GM19025 (cell line): ENCODE measurements around the gene UBE2QL1.
"Not testable (repeated sequence)": the region's sequence is repeated elsewhere in the genome, so short reads cannot be mapped to it uniquely, and the experiment has no call there.

Source experiments
- ATAC-seq: cut with Tn5 transposase; IDR thresholded peaks from one replicate; pipeline ENCODE4 v1.9.1; 2021; ENCODE audit warnings: mild to moderate bottlenecking, low read depth, moderate library complexity; ENCODE audit not compliant: unreplicated experiment

Gene UBE2QL1

DNA sequence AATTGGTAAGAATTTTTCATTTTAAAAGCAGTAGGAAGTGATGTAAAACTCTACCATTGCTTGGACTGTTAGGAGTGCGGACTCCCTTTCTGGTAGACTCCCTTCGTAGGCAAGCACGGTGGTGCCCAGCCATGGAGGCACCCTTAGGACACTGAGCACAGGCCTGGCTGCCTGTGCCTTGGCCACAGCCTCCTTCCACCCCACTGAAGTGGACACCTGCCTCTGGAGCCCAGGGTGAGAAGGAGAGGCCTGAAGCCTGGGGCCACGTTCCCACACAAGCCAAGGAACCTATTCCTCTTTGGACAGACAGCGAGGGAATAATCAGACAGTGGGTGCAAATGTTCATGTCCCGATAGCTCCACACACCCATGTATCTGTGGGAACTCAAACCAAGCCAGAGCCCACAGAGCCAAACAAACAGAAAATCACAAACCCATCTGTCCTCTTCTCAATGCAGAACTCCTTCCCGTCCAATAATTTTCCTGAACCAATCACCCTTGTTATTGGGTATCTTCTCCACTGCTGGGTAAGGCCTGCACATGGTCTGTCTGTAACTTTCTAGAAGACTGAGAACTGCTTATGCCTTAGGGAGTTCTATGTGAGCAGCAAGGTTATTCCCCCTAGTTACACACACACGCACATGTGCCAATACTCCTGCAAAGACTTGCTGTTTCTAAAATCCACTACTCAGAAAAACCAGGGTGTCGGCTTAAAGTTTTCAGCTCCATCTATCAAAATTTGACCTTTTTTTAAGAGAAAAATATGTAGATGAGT lies 45.2 kb downstream of the UBE2QL1 start:
- ATAC-seq, result peak; percentile 31

DNA sequence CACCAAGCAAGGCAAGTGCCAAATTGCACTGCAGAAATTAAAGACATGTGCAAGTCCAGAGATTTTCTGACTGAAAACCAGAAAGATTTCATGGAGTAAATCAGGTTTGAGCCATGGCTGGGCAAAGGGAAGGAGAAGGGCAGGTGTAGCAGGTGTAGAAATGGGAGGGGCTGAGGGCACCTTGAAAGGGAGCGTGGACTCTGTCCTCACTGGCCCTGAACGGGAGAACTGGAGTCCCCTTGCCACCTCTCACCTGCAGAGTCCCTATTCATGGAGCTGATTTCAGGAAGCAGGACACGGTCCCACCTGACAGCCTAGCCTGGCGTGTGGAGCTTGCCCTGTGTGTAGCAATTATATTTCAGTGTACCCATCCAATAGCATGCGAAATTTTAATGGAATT lies 46.3 kb downstream of the UBE2QL1 start:
- ATAC-seq, result no peak

DNA sequence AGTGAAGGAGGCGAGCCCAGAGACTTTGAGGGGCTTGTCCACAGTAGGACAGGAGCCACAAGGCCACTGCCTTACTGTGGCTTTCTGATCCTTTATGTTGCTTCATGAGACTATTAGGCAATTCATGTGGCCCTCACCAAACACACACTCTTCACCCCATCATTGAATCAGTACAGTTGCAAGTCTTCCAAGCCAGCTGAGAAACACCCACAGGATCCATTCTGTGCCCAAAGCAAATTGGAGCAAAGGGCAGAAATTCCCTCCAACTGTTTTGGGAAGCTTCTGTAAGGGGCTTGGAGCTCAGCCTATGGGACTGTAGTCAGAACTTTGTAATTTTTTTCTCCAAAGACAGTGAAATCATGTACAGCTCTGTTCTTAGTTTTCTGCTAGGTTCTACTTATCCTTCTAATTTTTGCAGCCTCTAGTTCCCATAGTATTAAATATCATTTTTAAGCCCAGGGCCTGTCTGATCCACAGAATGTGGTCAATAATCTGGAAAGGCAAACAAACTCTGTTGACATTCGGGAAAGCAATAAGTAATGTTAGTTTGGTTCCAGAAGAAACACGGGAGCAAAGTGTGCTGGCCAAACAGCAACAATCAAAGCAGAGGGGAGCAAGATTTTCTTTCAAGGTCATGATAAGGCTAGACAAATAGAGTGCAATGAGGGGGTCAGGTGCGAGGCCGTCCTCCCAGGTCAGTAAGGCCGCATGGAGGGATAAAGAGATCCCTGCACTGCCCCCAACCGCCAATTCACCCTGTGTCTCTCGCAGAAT lies 47.0 kb downstream of the UBE2QL1 start:
- ATAC-seq, result no peak

DNA sequence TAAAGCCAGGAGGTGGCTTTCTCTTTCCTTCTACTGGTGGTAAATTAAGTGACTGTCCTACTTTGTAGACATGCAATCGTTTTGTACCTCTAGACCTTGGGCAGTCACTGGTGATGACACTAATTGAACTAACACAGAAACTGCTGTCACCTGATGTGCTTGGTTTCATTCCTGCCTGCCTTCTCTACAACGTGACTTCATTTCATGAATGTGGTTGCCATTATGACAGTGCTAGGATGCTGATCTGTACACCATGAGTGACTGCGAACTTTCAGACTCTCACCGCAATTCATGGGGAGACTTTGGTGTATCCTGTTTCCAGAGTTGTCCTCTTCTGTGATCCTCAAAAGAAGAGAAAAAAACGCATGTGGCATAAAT lies 47.5 kb downstream of the UBE2QL1 start:
- peak; percentile 95 for ATAC-seq

DNA sequence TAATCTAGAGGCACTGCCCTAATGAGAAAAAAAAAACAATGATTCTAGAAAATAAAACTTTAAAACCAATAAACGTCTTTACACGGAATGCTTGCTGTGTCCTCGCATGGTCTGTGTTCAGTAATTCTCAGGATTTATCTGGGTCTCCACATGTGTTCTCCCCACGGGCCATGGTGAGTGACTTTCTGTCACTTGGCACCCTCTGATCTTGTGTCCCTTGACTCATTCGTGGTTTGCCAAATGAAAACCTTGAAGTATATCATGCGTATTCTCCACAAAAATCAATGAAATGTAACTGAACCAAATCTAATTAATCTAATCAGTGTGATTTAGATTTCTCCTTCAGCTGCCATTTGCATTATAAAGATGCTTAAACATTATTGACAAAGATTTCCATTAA lies 48.0 kb downstream of the UBE2QL1 start:
- ATAC-seq, result no peak

DNA sequence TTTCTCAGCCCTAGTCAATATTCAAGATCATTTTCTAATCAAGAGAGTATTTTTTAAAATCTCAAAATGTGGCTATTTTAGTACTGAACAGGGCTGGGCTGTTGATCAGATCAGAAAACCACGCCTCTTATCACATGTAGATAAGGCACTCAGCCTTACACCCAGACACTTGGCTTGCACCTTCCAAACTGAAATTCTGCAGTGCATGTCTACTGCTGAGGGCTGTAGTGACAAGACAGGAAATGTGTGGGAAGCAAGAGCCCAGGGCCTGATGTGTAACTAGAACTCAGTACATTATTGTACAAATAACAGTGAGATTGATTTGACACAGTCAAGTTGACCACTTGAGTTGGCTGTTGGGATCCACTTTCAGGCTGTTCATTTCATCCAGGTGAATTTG lies 48.6 kb downstream of the UBE2QL1 start:
- ATAC-seq, result no peak

DNA sequence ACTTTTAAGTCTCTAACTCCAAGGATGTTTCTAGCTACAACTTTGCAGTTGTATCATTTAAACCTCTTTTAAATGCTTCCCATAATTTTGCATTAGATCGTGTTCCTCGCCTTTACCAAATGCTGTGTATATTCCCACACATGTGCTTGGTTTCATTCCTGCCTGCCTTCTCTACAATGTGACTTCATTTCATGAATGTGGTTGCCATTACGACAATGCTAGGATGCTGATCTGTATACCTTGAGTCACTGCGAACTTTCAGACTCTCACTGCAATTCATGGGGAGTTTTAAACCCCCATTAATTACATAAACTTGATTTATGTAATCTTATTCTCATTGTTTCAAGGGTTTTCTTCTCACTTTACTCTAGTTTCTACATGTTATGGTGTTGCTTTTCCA lies 50.3 kb downstream of the UBE2QL1 start:
- ATAC-seq, result no peak

DNA sequence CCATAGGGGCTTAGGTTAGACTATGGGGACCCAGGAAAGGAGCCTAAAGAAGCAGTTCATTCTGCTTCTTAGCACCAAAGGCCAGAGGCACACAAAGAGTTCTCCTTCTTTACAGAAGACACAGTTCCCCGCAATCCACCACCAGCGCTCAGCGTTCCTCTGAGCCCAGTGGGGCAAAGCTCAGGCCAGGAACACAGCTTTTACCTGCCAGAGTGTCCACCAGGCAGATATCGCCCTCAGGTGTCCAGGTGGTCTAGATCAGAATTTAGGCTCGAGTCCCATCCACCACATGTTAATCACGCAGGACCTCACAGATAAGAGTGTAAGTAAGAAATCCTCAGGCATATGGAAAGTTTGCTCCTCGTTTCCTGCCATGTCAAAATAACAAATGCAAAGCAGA lies 53.0 kb downstream of the UBE2QL1 start:
- no peak for ATAC-seq

DNA sequence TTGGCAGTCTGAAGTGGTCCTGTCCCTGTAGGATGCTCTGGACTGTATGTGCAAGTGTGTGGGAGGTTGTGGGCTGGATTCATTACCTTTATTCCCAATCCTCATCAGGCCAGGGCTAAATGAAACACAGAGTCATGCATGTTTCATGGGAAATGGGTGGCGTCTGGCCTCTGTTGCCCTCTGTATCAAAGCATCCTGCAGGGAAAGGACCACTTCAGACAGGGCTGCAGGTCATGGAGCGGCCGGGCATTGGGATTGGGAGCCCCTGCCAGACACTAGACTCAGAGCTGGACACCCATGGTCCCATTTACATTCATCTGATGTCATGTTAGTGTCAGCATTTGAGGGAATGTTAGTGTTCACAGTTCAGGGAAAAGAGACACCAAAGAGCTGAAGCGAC lies 53.8 kb downstream of the UBE2QL1 start:
- no peak for ATAC-seq

DNA sequence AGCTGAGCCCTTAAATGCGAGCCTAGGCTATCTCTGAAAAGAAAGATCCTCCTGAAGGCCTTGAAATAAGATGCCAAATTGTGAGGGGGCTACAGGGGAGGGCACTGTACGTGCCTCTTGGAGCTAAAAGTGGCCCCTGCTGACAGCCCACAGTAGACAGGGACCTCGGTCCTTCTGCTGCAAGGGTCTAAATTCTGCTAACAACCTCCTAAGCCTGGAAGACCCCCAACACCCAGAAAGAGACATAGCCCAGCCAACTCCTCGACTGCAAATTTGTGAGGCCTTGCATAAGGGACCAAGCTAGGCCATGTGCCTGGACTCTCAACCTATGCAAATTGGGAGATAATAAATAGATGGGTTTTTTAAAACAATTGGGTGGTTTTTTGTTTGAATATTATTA lies 54.7 kb downstream of the UBE2QL1 start:
- ATAC-seq, result no peak

DNA sequence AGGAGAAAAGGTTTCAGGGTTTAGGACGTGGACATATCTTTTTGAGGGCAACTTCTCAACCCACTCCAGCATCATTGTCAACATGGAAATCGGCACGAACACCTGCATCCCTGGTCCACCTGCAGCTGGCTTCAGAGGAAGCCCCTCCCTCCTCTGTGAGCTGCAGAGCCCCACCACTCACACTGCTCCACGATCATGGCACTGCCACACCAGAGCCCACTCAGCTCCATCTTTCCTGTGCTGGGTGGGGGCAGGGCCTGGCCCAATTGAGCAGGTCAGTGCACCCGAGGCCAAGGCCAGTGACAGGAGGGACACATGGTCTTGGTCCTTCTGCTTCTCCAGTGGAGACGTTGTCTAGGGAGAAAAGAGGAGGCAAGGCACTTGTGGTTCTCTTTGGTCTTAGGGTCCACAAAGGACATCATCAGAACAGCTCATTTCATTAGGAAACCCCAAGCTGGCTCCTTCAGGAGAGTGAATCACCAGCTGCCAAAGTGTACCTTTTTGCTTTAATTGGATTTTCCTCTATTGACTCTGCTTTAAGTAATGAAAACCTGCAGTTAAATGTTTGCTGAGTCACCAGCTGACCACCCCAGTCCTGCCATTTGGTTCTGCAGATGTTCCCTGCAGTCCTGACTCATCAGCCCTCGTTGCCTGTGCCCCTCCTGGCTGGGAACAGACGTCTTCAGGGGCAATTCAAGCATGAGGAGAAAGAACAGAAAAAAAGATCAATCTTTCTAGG lies 56.2 kb downstream of the UBE2QL1 start:
- no peak for ATAC-seq

DNA sequence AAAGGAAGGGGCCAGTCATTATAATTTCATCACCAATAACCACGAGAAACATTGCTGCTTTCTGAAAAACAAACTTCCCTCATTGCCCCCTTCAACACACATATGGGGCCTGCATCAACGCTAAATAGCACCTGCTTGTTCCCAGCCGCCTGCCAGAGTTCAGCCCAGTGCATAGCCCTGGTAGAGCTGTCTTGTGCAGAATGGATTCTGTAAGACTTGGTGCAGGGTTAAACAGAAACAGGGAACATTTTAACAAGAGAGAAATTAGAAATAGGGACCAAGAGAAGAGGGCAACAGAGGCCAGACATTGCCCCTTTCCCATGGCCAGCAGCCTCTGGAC lies 56.7 kb downstream of the UBE2QL1 start:
- no peak for ATAC-seq

DNA sequence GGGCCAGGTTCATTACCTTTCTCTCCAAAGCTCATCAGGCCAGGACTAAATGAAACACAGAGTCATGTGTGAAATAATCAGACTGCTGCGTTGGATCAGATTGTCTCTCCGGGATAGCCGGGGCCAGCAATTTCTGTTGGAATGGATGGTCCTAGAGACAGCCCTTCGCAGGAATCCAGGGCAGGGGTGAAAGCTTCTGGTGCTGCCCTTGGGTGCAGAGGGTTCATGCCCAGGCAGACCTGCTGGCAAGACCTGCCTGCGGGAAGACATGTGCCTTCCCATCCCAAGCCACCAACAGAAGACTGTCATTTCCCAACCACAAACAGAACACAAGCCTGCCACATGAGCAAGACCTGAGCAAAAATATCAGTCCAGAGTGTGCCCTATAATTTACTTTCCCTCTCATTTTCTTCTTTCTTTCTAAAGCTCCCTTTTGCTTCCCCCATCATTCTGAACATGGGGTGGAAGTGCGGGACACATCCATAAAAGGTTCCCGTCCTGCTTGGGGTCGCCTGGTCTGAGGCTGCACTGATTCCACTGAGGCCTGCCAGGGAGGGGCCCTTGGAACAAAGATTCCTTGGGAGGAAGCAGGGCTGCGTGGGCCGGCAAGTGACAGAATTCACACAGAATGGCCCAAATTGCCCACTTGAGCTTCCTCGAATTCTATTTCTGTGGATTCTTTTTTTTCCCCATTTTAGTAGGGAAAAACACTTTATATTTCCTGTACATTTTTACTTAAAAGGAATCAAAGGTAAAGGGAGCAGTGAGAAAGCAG lies 57.3 kb downstream of the UBE2QL1 start:
- ATAC-seq, result no peak

DNA sequence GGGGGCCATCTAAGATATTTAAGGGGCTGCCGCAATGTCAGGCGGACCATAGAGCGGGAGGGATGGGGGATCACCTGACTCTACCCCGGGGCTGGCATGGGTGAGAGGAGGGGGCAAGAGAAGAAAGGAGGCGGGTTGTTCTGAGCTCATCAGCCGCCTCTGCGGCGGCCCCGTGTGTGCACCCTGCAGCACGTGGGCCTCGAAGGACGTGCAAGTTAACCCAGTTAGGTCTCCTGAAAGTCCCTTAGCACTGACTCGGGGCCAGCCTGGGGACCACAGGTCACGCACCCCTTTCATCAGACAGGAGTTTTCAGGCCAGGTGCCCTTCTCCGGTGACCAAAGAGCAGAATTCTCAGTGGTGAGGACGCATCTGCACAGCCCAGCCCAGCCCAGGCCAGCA lies 58.0 kb downstream of the UBE2QL1 start:
- no peak for ATAC-seq

DNA sequence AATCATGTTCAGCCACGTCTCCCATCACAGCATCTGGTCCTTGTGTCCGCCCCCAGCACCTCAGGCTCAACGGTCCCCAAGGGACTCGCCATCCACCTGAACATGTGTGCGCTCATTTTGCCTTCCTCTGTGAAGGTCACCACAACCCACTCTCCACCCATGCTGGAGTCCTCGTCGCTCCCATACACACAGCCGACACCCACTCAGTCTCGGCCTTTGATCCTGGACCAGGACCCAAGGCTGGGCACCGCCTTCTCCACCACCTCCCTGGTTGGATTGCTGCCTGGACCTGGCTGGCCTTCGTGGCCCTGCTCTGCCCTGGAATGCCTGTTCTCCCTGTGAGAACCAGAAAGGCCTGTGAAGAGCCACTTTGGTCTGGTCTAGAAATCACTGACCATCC lies 60.3 kb downstream of the UBE2QL1 start:
- no peak for ATAC-seq

DNA sequence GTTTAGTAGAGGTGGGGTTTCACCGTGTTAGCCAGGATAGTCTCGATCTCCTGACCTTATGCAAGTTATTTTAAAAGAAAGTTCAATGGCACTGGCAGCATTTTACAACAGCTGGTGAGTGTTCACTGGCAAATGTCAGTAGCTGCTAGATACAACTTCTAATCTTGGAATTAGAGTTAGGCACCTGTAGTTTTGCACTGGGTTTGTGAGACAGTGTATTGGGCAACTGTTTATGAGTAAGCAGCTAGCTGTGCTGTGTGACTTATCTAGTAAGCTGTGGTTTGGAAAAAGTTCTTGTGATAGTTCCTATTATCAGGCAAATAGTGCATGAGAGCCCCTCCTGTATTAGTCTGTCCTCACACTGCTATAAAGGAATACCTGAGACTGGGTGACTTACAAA lies 61.5 kb downstream of the UBE2QL1 start:
- ATAC-seq, result no peak

DNA sequence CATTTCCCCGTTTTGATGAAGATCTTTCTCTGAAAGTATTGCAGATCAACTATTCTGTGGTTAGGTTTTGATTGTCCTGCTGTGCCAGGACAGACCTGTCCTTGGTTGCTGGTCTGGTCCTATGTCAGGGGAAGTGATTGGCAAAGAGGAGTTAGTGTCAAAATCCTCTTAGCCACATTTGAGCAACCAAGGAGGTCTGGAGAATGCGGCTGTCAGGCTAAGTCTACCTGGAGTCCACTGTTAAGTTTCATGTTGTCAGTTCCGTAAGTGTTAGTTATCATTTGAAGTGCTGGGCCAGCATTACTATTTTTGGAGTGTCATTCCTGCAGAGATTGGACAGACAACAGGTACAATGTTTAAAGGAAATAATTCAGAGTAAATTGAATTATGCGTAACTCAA lies 62.3 kb downstream of the UBE2QL1 start:
- ATAC-seq, result no peak

DNA sequence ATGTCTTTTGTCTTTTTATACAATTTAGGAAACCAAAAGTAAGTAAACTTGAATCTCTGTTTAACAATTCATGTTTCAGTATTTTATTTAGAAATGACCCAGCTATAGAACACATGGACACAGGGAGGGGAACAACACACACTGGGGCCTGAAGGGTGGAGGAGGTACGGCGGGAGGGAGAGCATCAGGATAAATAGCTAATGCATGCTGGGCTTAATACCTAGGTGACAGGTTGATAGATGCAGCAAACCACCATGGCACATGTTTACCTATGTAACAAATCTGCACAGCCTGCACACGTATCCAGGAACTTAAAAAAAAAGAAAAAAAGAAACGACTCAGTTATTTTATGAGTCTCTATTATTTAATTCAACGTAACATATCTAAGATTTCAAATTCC lies 67.2 kb downstream of the UBE2QL1 start:
- ATAC-seq, result not testable (repeated sequence)

DNA sequence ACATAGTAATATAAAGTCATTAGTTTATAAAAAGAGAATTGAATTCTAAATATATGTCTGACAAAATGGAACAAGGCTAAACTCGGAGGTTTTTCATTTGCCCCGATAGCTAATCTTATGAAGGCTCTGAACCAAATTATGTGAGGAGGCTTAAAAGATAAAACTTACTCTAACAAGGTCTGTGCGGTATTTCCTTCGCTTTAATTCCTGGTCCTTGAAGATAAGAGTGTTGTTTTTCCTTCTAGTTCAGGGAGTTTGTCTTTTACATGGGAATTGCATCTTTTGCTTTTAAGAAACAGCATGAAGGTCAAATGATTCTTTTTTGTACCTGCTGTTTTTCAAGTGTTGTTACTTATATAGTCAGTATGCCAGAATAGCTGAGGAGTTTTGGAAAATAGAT lies 68.2 kb downstream of the UBE2QL1 start:
- no peak for ATAC-seq

DNA sequence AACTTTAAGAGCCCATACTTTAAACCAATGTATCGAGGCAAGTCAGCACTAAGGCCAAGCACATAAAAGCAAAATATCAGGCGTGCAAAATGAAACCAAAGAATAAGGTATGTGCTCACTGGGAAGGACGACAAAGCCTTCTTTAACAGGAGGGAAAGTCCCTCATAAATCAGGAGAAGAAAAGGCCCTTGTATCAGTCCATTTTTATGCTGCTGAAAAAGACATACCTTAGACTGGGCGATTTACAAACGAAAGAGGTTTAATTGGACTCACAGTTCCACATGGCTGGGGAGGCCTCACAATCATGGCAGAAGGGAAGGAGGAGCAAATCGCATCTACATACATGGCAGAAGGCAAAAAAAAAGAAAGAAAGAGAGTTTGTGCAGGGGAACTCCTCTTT lies 68.9 kb downstream of the UBE2QL1 start:
- ATAC-seq, result no peak
